ENCODE data around the gene ALG5.

The ALG5 gene

DNA sequence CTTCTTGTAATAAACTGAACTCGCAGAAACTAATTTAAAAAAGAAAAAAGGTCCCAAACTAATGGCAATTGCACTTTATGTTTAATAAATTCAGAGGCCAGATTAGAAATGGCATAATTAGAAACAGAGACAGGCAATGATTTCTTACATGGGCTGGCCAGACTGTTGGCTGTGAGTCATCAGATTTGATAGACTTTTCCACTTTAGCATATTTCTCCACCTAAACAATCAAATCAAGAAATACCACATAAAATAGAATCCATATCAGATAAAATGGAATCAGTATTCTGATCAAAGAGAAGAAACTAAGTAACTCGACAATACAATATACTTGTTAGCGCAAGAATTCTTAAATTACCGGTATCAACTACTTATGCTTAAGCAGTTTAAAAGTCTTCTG is 30.5 kb upstream of the ALG5 start:
- TF ChIP-seq, protein P1, sequence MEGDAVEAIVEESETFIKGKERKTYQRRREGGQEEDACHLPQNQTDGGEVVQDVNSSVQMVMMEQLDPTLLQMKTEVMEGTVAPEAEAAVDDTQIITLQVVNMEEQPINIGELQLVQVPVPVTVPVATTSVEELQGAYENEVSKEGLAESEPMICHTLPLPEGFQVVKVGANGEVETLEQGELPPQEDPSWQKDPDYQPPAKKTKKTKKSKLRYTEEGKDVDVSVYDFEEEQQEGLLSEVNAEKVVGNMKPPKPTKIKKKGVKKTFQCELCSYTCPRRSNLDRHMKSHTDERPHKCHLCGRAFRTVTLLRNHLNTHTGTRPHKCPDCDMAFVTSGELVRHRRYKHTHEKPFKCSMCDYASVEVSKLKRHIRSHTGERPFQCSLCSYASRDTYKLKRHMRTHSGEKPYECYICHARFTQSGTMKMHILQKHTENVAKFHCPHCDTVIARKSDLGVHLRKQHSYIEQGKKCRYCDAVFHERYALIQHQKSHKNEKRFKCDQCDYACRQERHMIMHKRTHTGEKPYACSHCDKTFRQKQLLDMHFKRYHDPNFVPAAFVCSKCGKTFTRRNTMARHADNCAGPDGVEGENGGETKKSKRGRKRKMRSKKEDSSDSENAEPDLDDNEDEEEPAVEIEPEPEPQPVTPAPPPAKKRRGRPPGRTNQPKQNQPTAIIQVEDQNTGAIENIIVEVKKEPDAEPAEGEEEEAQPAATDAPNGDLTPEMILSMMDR (IDR thresholded peaks at IDR 0.05; ENCODE audit: low read depth, low read length) = no peak
- peak; percentile 20 for DNase-seq (ENCODE audit: extremely low read depth, low read depth)

DNA sequence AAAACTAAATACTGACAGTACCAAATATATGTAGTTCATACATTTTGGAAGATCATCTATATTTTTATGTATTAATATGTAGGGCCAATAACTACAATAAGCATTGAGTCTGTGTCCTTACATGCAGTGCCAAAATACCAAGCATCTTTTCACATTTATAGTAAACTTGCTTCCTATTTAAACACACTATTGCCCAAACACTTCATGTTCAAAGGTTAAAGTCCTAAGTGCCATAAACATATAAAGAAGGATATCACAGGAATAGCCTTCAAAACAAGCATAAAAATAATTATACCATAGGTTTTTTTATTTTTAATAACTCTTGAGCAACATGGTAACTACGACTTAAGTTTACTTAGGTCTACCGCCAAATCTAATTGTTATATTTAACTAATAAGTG is 28.5 kb upstream of the ALG5 start:
- no peak for DNase-seq (ENCODE audit: extremely low read depth, low read depth)
- TF ChIP-seq, protein P1 (IDR thresholded peaks at IDR 0.05; ENCODE audit: low read depth, low read length) = no peak

DNA sequence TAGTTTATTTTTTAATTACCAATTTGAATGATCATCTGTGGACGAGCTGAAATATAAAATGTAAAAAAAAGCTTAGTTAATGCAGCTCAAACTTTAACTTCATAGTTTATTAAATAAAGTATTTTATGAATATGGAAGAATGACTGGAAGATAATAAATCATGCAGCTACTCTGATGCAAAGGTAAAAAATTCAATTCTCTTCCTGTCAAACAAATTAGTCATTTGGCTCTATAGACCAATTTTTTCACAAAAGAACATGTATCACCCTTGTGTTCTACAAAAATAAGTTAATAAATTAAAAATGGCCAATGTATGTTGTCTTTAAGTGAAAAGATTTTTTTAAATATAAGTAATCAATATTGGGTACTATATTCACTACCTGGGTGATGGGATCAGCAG is 27.6 kb upstream of the ALG5 start:
- TF ChIP-seq, protein P1 (IDR thresholded peaks at IDR 0.05; ENCODE audit: low read depth, low read length) = no peak
- DNase-seq (ENCODE audit: extremely low read depth, low read depth) = no peak

DNA sequence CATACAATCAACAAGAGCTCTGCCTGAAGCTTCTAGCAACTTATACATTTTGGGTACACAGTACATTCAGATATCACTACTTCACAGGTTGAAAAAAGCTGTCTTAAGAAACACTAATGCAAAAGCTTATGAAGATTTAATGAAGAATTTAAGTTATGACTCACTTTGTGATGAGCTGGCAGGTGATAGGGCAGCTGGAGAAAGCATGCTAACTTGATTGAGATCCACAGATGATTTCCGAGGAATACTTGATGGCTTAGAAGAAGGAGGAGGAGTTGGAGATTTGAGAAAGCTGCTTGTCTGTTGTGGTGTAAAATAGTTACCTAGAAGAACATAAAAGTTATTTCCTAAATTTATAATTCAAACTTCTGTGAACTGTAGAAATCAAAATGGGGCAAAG is 24.7 kb upstream of the ALG5 start:
- TF ChIP-seq, protein P1 (IDR thresholded peaks at IDR 0.05; ENCODE audit: low read depth, low read length) = no peak
- DNase-seq (ENCODE audit: extremely low read depth, low read depth) = no peak

DNA sequence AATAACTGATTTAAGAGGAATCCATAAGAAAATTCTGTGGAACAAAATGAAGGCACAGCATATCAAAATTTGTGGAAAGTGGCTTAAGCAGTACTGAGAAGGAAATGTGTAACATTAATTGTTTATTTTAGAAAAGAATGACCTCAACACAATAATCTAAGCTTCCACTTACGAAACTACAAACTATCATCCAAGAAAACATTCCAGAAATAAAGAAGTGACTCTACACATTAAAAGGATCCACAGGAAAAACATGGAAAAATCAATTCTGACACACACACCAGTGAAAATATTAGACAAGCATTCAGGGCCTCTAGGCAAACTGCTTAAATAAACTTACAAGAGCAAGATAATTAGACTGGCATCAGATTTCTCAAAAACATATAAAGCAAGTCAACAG is 15.5 kb upstream of the ALG5 start:
- peak; percentile 67 for DNase-seq (ENCODE audit: extremely low read depth, low read depth)
- TF ChIP-seq, protein P1 (IDR thresholded peaks at IDR 0.05; ENCODE audit: low read depth, low read length) = no peak

DNA sequence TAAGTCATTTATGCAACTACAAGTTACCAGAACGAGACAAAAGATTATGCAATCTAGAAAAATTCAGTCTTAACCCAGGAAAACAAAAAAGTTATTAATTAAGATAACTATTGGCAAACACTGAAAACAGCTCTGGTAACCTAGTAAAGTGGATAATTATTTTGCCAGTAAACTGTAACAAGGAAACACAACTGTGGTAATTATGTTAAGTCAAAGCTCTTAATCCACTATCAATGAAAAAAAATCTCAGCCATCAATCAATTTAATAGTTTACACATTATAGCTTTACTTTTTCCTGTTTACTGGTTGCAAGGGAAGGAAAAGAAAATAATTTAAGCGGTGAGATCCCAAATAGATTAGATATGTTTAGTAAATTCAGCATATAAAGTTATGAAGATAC is 12.6 kb upstream of the ALG5 start:
- TF ChIP-seq, protein P1 (IDR thresholded peaks at IDR 0.05; ENCODE audit: low read depth, low read length) = no peak
- no peak for DNase-seq (ENCODE audit: extremely low read depth, low read depth)

DNA sequence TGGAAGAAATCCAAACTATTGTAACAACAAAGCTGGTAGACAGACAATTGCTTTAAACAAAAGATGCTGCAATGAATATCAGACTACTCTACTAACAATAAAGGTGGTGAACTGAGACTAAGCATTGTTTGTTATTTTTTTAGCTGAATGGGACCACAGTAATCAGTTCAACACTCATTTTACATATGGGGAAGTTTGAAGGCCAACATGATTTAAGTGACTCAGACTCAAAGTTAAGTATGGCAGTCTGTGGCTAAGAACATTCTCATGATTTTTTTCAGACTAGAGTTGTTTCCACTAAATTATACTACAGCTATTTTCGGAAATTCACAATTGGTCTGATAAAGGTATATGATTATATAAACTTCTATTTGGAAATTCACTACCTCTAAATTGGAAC is 11.9 kb upstream of the ALG5 start:
- TF ChIP-seq, protein P1 (IDR thresholded peaks at IDR 0.05; ENCODE audit: low read depth, low read length) = no peak
- DNase-seq (ENCODE audit: extremely low read depth, low read depth) = no peak
